Measurements from ENCODE around the gene SH2D7. TPM values are rescaled to one million over a fixed set of nuclear protein-coding genes. Genes with fewer than 3 reads are reported as not detected.

SH2D7 gene
- polyA plus RNA-seq, 1 donor (not counting 4 experiments of a cell fraction or from before 2014, with no cell fraction given) = not detected

GRCh38 chr15:78045189-78045588, 47.2 kb upstream of the SH2D7 start:
- Histone ChIP-seq H3K4me2 (ENCODE audit: control insufficient read depth, extremely low read depth, insufficient read depth, low read depth, low read length) (no peak overlapping the region), H3K27ac (ENCODE audit: control insufficient read depth, insufficient read depth, low read length) (no peak overlapping the region), H3K9ac (ENCODE audit: control insufficient read depth, extremely low read depth, insufficient read depth, low read length) (no peak overlapping the region), H3K79me2 (ENCODE audit: control insufficient read depth, insufficient read depth, low read length) (no peaks in the 10 kb centered on the region), H3K4me3 (ENCODE audit: control insufficient read depth in 2 of 3, extremely low read depth in 1 of 3, insufficient read depth in 2 of 3, low read depth in 1 of 3, low read length in 3 of 3) (no peak overlapping the region), H3K36me3 (ENCODE audit: control insufficient read depth in 2 of 2, extremely low read depth in 1 of 2, insufficient read depth in 2 of 2, low read length in 2 of 2) (peaks cover 8% of the 10 kb centered on the region in 2 experiments), H3K9me3 (ENCODE audit: control insufficient read depth, low read depth, low read length) (no peaks in the 10 kb centered on the region), H3K27me3 (ENCODE audit: control insufficient read depth, extremely low read depth, insufficient read depth, low read length) (no peaks in the 10 kb centered on the region), H3K9me1 (ENCODE audit: control insufficient read depth, extremely low read depth, insufficient read depth, low read length) (peaks cover 2% of the 10 kb centered on the region), H4K20me1 (ENCODE audit: control insufficient read depth, extremely low read depth, insufficient read depth, low read length) (no peaks in the 10 kb centered on the region), H3K4me1 (ENCODE audit: control insufficient read depth, extremely low read depth, insufficient read depth, low read length) (no peaks in the 10 kb centered on the region), H2AFZ (ENCODE audit: control insufficient read depth, low read length) (no peak overlapping the region)
- dilution Hi-C loops (cut with MboI; ENCODE audit: extremely low pct_ligation_motif_present, low sequenced_read_pairs) = no loop called here
- FAIRE-seq (no peak), DNase-seq (ENCODE audit: low read depth, low spot score) (no peak)
- no peak for TF ChIP-seq EZH2 (IDR thresholded peaks at IDR 0.05; ENCODE audit: low read length)
- no peak for TF ChIP-seq CTCF (optimal IDR thresholded peaks at IDR 0.05 in 1 of 3, IDR thresholded peaks at IDR 0.05 in 1 of 3, conservative IDR thresholded peaks at IDR 0.05 in 1 of 3; ENCODE audit: extremely low read depth in 1 of 3, insufficient read depth in 2 of 3, low read length in 3 of 3)

- TF ChIP-seq EZH2 (IDR thresholded peaks at IDR 0.05; ENCODE audit: low read length) (no peak), CTCF (optimal IDR thresholded peaks at IDR 0.05 in 1 of 3, IDR thresholded peaks at IDR 0.05 in 1 of 3, conservative IDR thresholded peaks at IDR 0.05 in 1 of 3; ENCODE audit: extremely low read depth in 1 of 3, insufficient read depth in 2 of 3, low read length in 3 of 3) (no peak)
- no peak overlapping the region for H2AFZ ChIP-seq (ENCODE audit: control insufficient read depth, low read length)
- no peak overlapping the region for H3K4me3 ChIP-seq (ENCODE audit: control insufficient read depth in 2 of 3, extremely low read depth in 1 of 3, insufficient read depth in 2 of 3, low read depth in 1 of 3, low read length in 3 of 3)
- no peaks in the 10 kb centered on the region for H3K79me2 ChIP-seq (ENCODE audit: control insufficient read depth, insufficient read depth, low read length)
- H3K9ac ChIP-seq (ENCODE audit: control insufficient read depth, extremely low read depth, insufficient read depth, low read length) = no peak overlapping the region
- no peaks in the 10 kb centered on the region for H4K20me1 ChIP-seq (ENCODE audit: control insufficient read depth, extremely low read depth, insufficient read depth, low read length)
- H3K9me1 ChIP-seq (ENCODE audit: control insufficient read depth, extremely low read depth, insufficient read depth, low read length) = peaks cover 2% of the 10 kb centered on the region
- H3K4me1 ChIP-seq (ENCODE audit: control insufficient read depth, extremely low read depth, insufficient read depth, low read length) = no peaks in the 10 kb centered on the region
- H3K9me3 ChIP-seq (ENCODE audit: control insufficient read depth, low read depth, low read length) = no peaks in the 10 kb centered on the region
- H3K36me3 ChIP-seq (ENCODE audit: control insufficient read depth in 2 of 2, extremely low read depth in 1 of 2, insufficient read depth in 2 of 2, low read length in 2 of 2) = peaks cover 8 to 10% of the 10 kb centered on the region in 2 experiments
- dilution Hi-C loops (cut with MboI; ENCODE audit: extremely low pct_ligation_motif_present, low sequenced_read_pairs) = no loop called here
- H3K4me2 ChIP-seq (ENCODE audit: control insufficient read depth, extremely low read depth, insufficient read depth, low read depth, low read length) = no peak overlapping the region
- no peaks in the 10 kb centered on the region for H3K27me3 ChIP-seq (ENCODE audit: control insufficient read depth, extremely low read depth, insufficient read depth, low read length)
- DNase-seq (ENCODE audit: low read depth, low spot score) (no peak), FAIRE-seq (no peak)
- no peak overlapping the region for H3K27ac ChIP-seq (ENCODE audit: control insufficient read depth, insufficient read depth, low read length)
These were observed 45.5 kb upstream of the SH2D7 start for GRCh38 chr15:78046796-78047341.

Data from keratinocyte (primary cell).